ENCODE data around the gene HRH2.
"Not testable (repeated sequence)": the region's sequence is repeated elsewhere in the genome, so short reads cannot be mapped to it uniquely, and the experiment has no call there.

HRH2 gene

DNA sequence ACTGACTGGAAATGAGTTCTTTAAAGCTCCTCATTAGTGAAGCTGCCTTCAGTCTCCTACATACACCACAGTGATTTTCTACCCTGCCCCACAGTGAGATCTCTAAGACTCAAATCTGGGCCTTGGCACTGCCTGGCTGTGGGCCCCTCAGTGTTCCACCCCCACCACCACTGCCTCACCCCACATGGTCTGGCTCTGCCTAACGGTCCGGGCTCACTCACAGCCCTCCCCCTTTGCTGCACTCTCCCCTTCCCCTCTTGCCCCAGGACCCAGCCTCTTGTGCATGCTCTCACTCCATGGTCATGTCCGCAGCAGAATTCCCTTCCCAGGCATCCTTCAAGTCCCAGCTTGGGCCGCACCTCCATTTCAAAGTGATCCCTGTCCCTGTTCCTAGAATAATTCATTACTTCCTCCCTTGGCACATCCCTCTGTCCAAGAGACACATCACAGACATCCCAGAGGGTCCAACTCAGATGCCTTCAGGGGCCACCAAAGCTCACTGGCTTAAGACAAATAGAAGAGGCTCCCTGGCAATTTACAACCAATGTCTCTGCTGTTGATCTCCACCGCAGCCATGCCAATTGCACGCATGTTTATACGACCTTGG is 56.7 kb downstream of the HRH2 start:
- DNase-seq (ENCODE audit: low read depth): no peak

DNA sequence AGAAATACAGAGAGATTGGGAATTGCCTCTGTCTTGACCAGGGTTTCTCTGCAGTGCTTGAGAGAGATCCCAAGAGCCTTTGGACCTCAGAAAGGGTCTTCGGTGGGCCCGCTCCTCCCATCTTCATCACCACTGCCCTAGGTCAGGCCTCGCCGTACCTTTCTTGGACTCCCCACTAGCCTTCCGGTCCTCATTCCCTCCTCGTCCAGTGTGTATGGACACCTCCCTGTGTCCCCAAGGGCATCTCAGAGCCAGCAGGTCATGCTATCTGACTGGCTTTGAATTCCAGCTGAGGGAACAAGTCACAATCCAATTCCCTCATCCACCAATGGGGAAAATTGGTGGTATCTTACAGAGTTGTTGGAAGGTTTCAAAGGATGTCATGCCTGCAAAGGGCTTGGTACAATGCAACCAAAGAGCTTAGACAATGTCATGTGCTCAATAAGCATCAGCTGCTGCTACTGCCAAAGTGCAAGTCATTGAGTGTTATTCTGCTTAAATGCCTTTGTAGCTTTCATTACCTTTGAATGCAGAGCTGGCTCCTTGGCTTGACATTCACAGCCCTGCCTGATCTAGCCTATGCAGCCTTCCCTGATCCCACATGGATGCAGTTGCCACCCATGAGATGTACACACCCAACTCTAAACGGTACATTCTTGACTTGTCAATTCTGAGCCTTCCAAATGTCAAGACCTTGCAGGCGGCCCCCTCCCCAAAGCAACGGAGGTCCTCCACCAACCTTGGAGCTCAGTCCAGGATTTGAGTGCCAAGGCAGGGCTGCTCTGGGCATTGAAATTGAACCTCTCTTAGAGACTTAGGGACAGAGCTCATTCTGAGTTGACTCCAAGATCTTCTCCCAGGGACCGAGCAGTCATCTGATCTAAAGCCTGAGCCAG is 58.0 kb downstream of the HRH2 start:
- no peak for DNase-seq (ENCODE audit: low read depth)

DNA sequence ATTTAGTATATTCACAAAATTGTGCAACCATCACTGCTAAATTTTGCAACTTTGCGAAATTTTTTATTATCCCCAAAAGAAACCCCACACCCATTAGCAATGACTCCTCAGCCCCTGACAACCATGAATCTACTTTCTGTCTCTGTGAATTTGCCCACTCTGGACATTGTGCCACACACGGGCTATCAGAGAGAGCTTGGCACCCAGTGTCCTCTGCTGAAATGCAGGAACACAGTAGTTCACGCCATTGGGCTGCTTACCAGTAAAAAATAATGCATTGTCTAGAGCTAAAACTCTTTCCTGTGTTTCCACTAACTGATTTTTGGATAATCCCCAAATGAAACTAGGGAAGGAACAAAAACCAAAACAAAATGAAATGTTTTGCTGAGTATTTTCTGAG is 60.0 kb downstream of the HRH2 start:
- DNase-seq (ENCODE audit: low read depth): no peak

DNA sequence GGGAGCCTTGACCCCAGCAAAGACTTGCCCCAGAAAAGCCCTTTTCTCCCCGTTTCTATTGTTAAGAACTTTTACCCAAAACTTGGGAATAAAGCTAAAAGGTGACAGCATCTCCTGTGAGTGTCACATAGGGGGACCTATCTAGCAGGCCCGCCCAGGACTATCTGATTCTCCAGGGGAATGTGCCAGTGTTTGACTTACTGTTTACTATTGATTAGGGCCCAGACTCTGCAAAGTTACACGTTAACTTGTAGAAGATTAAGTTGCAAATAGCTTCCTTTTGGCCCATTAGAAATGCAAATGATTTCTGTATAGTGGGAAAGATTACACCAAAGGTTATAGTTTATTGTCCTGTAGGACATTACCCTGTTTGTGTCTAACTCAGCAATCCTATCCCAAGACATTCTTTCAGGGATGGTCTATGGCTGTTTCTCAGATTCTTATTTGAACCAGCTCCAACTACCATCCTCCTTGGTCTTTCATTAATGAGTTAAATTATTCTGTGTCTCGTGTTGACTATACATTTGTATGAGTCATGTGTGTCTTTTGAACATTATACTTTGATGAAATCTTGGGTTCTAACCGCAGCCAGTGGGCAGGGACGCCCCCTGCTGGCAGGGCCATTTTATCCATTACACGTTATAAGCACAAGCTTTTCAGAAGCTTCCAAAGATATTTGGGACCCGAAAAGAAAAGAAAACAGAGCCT is 60.7 kb downstream of the HRH2 start:
- no peak for DNase-seq (ENCODE audit: low read depth)

DNA sequence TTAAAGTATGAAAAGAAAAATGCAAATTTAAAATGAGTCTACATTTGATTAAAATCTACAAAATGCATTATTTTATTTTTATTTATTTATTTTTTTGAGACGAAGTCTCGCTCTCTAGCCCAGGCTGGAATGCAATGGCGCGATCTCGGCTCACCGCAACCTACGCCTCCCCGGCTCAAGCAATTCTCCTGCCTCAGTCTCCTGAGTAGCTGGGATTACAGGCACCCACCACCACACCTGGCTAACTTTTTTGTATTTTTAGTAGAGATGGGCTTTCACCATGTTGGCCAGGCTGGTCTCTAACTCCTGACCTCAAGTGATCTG is 61.2 kb downstream of the HRH2 start:
- not testable (repeated sequence) for DNase-seq (ENCODE audit: low read depth)

DNA sequence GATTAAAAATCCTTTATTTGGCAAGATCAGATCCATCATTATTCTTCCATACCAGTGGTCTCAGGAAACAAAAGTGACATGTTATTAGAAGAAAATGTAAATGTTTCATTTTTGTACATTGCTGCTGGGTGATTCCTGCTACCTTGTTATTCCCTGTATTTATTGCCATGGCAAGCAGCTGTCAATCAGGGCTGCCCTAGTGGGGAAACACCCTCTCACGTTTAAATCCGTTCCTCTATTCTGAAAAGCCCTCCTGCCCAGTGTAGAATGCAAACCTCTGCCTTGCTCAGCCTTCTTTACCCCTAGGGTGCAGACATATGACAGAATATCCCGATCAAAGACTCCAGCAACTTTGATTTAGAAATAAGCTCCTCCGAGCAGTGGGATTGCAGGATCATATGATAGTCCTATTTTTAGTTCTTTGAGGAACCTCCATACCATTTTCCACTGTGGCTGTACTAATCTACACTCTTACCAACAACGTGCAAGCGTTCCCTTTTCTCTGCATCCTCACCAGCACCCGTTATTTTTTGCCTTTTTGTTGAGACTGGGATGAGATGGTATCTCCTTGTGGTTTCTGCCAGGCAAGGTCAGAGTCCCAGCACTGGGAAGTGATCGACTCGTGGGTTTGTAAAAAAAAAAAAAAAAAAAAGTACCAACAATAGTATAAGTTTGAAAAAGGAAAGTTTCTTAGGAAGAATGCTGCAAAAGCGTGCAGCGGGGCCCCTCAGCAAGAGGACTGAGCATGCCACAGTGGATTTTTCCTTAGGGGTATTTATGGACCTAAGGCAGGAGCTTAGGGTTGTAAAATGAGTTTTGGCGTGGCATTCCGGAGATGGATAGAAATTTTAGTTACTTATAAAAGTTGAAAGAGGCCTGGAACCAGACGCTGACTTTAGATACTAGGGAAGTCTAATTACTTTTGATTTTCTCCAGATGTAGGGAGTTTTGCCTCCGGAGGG is 66.7 kb downstream of the HRH2 start:
- DNase-seq (ENCODE audit: low read depth): no peak

DNA sequence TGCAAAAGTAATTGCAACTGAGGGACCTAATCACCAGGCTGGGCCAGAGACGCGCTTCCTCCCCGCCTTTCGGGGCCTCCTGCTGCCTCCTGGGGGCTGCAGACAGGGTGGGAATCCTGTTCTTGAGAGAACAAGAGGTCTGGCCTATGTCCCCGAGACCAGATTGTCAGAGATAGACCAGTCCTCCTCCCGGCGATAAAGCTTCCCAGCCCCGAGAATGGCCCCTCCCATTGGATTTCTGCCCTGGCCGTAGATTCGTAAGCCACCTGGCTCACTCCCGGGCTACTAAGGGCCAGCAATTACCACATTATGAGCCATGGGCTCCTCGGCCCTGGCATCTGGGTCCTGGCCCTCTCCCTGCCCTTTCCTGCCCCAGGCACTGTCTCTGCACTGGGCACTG is 70.4 kb downstream of the HRH2 start:
- DNase-seq (ENCODE audit: low read depth): no peak

DNA sequence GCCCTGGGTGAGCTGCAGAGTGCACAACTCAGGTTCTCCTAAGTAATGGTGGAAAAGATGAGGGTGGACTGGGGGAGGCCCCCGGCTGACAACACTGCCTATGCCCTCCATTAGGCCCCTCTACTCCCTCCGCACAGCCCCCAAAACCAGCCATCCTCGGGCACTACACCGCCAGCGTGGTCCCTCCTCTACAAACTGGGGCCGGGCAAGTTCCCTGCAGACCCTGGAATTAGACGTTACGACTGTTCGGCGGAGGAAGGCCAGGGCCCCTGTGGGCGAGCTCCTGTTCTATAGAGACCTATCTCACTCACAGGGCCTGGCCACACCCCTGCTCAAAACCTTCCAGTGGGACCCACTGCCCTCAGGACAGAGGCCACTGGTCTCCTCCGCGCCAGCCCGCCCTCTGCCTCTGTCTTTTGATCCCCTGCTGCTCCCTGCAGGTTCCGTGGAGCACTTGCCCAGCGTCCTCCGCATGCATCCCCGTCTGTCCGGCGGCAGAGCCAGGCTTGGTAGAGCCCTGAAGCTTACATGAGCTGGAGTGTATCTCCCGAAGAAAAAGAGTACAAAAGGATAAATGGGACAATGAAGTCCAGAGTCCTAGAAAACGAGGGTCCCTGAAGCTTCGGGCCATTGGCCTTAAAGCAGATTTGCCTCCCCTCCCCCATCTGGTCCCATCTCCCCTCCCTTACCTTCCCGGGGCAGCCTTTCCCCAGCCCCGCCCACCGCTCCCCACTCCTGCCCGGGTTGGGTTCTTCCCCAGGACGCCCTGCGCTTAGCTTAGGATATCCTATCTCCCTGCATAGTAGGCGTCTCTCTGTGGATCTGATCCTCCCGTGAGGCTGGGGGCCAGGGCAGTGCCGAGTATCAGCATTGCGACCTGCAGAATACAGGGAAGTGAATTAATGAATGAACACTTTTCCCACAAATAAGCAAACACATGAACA is 71.3 kb downstream of the HRH2 start:
- DNase-seq (ENCODE audit: low read depth): no peak

DNA sequence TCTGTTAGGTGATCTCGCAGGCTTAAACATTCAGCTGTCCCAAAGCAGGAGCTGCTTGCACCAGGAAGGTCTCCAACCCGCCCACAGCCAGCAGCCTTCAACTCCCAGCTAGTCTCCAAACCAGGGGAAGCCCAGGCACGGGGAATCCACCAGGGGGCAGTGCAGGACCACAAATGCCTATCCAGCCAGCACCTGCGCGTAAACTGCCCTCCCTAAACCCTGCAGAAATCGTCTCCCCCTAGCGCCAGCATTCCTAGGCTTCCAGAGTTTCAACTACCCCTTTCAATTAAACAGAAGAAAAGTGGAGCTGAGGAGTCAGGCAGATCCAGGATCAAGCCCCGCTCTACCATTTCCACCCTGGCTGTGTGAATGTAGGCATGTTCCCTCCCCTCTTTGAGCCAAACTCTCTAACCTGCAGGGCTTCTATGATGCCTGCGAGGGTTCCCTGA is 72.0 kb downstream of the HRH2 start:
- DNase-seq (ENCODE audit: low read depth): peak; percentile 76

DNA sequence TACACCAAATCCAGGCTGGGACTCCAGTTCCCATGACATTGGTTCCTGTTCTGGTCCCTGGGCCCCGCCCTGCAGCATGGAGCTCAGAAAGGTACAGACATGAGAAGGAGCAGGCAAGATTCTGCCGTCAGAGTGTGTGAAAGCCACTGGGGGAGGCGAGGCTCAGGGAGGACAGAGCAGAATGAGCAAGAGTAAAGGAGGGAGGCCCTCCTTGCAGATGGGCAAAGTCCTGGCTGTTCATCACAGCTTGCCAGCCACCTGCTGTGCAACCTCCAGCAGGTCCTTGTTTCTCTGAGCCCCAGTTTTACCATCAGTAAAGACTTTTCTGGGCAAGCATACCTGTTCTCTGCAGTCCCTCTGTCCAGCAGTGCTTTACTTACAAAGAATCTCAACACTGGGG is 73.3 kb downstream of the HRH2 start:
- DNase-seq (ENCODE audit: low read depth): no peak

DNA sequence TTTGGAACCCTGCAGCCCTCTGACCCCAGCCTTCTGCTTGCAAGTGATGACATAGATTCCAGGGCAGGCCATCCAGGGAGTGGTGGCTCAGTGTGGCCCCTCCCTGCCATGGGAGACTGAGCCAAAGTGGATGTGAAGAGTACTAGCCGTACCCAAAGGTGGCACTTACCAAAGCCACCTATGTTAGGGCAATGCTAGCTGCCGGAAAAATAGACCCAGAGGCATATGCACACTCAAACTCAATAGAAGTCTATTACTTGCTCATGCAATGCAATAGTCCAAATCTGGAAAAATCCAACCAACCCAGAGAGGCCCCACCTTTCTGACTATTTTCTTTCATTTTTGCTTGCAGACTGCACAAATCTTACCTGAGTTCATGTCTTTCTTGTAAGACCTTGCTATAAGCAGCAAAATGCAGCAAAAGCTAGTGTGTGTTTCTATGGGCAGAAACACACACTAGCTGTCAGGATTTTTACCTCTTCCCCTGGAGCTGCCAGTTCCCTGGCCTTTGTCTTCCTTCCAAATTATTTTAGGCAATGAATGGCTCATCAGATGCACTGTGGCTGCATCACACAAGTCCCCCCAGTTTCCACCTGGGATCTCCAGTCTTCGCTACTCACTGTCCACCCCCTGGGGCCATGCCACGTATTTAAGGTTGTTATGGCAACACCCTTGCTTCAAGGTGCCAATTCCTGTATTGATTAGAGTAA is 74.0 kb downstream of the HRH2 start:
- no peak for DNase-seq (ENCODE audit: low read depth)

DNA sequence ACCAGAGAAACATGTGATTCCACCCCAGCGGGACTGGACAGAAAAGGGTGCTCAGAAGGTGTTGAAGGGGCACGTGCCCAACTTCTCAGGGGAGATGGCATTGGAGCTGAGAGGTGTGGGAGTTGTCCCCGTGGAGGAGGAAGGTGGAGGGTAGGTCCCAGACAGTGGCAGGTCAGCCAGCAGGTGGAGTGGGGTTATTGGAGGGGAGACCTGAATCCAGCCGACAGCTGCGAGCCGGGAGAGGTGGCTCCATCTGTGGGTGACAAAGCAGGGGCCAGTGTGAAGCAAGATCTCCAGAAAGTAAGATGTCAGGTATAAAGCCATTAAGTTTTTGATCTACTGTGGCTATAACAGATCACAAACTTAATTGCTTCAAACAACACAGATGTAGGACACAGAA is 75.1 kb downstream of the HRH2 start:
- DNase-seq (ENCODE audit: low read depth): no peak

DNA sequence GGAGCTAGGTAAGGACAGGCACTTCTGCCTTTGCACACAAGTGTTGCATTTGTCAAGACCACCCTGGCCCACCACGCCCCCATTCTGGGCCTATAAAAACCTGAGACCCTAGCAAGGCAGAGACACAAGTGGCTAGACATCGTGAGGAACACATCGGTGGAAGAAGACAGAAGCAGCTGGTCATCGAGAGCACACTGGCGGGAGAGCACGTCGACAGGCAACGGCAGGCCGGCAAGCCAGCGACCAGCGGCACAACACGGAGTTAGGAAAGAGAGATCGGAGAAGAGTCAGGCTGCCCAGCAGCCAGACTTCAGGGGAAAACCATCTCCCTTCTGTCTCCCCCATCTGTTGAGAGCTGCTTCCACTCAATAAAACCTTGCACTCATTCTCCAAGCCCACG is 76.1 kb downstream of the HRH2 start:
- no peak for DNase-seq (ENCODE audit: low read depth)

DNA sequence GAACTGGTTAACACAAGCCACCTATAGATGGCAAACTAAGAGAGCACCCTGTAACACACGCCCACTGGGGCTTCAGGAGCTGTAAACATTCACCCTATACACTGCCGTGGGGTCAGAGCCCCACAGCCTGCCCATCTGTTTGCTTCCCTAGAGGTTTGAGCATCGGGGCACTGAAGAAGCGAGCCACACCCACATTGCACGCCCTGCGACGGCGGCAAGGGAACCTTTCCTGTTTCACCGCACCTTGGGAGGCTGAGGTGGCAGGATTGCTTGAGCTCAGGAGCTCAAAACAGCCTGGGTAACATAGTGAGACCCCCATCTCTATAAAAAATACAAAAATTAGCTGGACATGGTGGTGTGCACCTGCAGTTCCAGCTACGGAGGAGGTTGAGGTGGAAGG is 76.6 kb downstream of the HRH2 start:
- no peak for DNase-seq (ENCODE audit: low read depth)

DNA sequence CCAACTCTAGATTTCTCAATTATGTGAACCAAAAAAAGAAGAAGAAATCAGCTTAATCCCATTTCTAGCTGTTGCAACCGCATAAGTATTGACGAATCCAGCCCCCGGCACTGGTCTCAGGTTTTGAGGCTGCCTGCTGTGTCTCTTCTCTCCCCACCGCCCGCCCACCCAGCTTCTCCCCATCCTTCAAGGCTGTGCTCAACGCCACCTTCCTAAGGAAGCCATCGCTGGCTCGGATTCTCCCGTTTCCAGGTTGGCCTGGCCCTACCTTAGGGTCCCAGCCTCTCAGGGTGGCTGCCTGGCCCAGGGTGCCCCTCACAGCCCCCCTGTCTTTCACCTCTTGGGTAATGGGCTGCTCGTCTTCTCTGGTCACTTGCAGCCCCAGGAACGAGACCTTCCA is 77.8 kb downstream of the HRH2 start:
- DNase-seq (ENCODE audit: low read depth): no peak

DNA sequence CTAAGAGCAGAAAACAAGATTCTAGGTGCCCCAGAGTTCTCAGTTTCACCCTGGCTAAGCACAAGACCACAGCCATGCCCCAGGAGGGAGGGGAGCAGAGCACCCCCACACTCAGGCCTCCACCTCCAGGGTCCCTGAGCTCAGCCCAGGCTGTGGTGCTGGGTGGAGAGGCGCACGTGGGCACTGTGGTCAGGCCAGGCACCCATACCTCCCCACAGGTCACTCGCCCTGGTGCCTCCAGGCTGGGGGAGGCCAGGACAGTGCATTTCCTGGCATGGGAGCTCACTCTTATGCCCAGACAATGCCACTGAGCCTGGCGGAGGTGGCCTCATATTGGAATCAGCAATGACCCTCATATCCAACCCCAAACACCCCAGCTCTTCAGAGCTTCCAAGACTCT is 78.8 kb downstream of the HRH2 start:
- no peak for DNase-seq (ENCODE audit: low read depth)

DNA sequence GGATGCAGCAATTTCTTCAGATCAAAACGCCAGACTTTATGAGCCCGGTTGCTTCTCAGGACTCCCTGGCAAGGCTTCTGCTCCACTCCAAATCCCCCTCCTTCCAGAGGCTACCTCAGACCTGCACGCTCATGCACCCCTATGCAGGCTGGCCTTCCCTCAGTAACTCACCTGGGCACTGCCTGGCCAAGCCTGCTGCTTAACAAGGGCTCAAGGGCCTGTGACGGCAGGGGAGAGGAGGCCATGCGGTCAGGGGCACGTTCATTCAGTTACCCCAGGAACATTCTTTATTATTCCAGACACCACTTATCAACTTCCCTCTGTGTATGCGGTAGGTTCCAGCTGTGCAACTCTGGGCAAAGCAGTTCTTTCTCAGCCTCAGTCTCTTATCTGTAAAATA is 79.6 kb downstream of the HRH2 start:
- DNase-seq (ENCODE audit: low read depth): no peak

DNA sequence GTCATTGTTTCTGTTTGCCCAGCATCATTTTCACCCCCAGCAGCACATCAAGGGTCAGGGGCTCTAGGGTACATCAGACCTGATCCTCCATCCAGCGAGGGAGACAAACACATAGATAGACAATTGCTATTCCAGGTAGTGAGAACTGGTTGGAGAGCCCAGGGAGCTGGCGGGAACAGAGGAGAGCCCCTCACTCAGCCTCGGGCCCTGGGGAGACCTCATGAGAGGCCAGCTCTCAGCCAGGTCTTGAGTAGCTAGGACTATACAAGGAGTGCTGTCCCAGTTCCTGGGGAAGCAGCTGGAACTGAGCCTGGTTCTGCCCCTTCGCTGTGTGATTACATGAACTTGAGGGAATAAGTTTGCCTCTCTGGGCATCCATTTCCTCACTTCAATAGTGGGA is 80.3 kb downstream of the HRH2 start:
- DNase-seq (ENCODE audit: low read depth): no peak

DNA sequence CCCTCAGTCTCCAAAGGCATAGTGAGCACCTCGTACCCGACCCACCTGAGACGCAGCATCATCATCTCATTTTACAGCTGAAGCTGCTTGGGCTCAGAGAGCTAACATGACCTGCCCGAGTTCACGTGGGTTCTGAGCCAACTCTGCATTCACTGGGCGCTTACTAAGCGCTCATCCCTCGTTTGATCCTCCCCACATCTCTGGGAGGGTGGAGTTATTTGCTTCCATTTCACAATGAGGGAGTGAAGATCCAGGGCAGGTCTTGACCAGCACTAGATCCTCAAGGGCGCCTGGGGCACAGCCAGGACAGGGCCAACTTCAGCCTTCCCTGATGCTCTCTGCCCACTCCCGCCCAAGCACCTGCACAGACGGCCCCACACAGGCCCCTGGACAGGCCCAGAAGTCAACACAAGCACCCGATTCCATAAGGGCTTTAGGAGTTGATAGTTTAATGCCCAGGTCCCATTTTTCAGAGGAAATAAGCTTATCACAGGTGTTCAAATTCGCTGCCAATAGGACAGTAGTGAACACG is 80.8 kb downstream of the HRH2 start:
- no peak for DNase-seq (ENCODE audit: low read depth)

DNA sequence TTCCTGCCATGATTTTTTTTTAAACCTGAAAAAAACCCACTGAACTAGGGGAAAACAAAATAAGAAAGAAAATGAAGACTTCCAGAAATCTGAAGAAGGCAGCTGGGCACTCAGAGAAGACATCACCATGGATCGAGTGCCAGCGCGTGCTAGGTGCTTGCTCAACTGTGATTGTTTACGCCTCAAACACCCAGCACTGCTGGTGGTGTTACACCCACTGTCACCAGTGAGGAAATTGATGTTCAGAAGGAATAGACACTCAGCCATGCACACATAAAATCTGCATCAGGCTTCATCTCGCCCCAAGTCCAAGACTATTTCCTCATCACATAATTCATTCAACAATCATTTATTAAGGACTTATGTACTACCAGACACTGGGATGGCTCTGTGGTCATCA is 82.1 kb downstream of the HRH2 start:
- DNase-seq (ENCODE audit: low read depth): no peak

All from non-pigmented ciliary epithelial cell (primary cell).